HG02759 (cell line): Measurements from ENCODE around the gene NOTCH4.
A peak's percentile ranks its signal among the peaks of the same experiment; 100 is the strongest.

Experiments
- ATAC-seq: cut with Tn5 transposase; IDR thresholded peaks from one replicate; pipeline ENCODE4 v1.9.1; 2021; ENCODE audit warnings: mild to moderate bottlenecking, moderate library complexity; ENCODE audit not compliant: unreplicated experiment

Gene NOTCH4

GRCh38 chr6:32167761-32168262, 56.1 kb downstream of the NOTCH4 start:
- ATAC-seq = no peak

DNA sequence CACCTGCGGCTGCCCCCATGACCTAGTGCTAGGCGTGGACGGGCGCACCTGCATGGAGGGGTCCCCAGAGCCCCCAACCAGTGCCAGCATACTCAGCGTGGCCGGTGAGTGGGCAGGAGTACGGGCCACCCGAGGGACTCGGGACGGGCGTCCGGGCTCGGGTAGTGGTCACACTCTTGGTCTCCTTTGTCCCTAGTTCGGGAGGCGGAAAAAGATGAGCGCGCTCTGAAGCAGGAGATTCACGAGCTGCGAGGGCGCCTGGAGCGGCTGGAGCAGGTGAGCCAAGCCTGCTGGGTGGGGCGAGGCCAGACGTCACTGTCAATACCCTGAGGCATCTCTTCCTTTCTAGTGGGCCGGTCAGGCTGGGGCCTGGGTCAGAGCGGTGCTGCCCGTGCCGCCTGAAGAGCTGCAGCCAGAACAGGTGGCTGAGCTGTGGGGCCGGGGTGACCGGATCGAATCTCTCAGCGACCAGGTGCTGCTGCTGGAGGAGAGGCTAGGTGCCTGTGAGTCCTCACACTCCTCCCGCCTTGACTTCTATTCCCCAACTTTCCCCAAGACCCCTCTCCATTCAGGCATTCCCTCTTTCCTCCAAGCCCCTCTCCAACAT, 56.6 kb downstream of the NOTCH4 start:
- ATAC-seq = no peak

- ATAC-seq = no peak
Measured at GRCh38 chr6:32166411-32167061, 57.3 kb downstream of the NOTCH4 start.

DNA sequence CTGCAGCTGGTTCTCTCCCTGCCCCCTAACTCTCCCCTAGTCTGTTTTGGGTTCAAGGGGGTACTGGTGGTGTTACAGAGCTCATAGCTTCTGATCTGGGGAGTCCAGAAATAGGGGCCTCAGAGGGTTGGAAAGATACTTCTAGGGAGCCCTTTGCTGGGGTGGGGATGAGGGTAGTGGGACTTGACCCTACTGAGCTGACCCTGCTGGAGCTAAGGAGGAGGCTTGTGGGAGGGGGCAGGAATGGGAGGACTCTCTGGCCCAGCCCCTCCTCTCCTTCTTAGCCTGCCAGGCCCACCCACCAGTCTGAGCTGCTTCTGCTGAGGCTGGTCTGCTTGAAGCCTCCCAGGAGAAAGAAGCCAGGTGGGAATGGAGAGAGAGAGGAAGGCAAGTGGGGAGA, 59.6 kb downstream of the NOTCH4 start, which contains the start of gene EGFL8:
TSS of gene EGFL8 (plus strand) at position 301 of the 400 bp plus-strand sequence. CDS start 1,571 bp downstream, outside the sequence.
- no peak for ATAC-seq

- no peak for ATAC-seq
Measured at GRCh38 chr6:32163559-32164258, 60.2 kb downstream of the NOTCH4 start.

- no peak for ATAC-seq
Measured at GRCh38 chr6:32158052-32158451, 65.8 kb downstream of the NOTCH4 start.

GRCh38 chr6:32156891-32157290, 67.0 kb downstream of the NOTCH4 start:
- no peak for ATAC-seq

DNA sequence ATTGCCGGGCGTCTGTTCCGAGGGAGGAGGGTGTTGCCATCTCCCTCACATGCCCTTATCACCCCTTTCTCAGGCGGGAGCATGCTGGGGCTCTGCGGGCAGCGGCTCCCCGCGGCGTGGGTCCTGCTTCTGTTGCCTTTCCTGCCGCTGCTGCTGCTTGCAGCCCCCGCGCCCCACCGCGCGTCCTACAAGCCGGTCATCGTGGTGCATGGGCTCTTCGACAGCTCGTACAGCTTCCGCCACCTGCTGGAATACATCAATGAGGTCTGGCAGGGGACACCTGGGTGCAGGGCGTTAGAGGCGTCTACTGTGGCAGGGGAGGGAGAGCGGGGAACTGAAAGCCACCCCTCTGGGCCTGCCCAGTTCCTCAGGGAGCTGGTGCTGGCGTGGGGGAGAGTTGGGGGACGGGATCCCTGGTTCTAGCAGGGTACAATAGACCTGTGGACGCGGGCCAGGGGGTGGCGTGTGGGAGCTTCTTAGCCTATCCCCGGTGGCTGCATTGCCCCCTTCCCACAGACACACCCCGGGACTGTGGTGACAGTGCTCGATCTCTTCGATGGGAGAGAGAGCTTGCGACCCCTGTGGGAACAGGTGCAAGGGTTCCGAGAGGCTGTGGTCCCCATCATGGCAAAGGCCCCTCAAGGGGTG, 69.2 kb downstream of the NOTCH4 start:
- ATAC-seq = peak; percentile 64

DNA sequence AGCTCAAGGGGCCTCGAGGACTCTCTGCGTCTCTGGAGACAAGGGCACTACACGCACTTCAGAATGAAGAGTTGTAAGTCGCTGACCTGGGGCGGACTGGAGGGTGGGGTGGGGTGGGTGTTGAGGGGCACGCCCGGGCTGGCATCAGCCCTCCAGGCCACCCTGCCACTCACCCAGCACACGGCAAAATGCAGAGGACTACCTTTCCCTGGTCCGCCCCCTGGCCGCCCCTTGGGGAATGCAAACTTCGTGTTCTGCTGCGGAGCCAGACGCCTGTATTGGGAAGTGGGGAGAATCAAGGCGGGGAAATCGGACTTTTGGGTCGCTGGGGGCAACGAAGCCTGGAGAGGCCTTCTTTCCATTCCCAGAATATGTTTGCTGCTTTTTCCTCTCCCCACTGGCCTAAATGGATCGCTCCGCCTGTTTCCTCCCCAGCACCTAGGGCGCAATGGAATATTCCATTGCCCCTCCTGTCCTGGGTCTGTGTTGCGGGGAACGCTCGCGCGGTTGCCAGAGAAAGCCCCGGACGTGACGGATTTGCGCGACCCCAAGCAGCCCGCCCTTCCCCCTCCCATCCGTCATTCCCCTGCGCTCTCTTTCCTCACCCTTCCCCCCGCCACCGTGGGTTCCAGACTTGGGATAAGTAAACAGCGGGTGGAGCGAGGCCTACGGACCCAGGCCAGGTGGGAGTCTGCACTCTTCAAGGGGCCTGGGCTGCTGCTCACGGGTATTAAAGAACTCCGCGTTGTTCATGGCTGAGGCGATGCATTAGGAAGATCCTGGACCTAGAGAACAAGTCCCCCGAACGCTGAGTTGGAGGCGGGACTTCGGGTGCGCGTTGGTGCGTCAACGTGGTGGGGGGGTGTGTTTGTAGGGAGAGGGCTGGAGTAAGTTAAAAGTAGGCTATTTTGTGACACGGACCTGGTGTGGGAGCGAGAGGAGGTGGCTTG, 70.0 kb downstream of the NOTCH4 start, which contains the start of gene PPT2:
TSS of gene PPT2 (plus strand) at position 578 of the 950 bp plus-strand sequence. CDS start 454 bp downstream, outside the sequence.
- peak; percentile 40 for ATAC-seq

DNA sequence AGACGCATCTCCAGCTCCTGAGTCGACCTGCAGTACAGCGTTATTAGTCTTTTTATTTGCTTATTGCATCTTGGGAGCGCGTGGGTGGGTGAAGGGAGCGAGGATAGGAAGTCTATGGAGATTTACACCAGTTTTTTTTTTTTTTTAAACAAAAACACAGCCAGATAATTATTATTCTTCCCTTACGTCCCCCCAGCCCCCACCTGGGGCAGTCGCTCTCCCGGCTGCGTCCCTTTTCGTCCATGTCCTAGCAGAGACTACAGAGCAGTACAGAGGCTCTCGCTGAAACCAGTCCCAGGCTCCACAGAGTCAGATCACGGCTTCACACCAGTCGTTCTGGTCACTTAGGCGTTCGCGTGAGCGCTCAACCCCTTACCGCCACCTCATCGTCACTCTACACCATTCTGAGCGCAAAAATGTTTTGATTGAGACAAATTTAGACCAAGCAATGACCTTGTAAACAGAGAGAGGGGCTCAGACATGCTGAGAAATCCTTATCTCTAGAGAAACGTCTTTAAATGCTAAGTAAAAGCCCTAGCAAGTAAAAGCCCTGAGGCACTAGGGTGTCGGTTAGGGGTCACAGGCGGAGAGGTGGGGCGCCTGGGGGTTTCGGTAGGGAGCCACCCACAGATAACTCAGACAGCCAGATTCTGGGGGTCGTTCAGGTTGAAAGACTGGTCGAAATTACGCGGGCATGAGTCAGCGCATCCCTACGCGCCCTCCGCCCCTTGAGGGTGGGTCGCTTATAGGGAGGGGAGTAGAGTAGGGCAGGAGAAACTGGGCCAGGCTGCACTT, 70.9 kb downstream of the NOTCH4 start:
- ATAC-seq = no peak

GRCh38 chr6:32151863-32152768, 71.8 kb downstream of the NOTCH4 start, which contains the start of gene PRRT1:
Gene PRRT1, minus strand, starts transcription at chr6:32151939. Its CDS starts 112 bp downstream, at chr6:32151827.
- no peak for ATAC-seq

DNA sequence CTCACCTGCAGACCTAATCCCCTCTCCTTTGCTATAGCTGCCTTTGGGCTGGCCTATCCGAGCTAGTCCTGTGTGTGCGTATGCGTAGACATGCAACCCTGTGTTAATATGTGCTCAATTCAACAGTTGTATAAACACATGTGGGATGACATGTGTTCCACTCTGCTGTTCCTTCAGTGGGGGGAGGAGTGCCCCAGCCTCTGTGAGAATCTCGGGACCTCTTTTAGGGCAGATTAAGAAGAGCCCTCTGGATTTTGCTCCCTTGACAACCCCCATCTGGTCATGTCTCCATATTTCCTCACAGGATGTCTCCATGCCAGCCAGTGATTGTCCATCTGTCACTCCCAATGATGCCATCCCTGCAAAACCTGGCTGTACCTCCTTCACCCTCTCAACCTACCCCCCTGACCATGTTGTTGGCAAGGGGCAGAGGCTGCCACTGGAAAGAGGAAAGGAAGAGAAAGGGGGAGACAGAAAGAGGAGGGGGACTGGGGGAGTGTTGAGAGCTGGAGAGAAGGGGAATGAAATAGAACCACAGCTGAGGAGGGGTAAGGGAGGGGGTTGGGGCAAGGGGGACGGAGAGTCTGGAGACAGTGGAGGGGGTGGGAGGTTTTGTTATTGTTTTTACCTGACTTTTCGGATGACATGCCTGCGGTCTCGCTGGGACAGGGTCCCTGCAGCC, 72.5 kb downstream of the NOTCH4 start:
- no peak for ATAC-seq

DNA sequence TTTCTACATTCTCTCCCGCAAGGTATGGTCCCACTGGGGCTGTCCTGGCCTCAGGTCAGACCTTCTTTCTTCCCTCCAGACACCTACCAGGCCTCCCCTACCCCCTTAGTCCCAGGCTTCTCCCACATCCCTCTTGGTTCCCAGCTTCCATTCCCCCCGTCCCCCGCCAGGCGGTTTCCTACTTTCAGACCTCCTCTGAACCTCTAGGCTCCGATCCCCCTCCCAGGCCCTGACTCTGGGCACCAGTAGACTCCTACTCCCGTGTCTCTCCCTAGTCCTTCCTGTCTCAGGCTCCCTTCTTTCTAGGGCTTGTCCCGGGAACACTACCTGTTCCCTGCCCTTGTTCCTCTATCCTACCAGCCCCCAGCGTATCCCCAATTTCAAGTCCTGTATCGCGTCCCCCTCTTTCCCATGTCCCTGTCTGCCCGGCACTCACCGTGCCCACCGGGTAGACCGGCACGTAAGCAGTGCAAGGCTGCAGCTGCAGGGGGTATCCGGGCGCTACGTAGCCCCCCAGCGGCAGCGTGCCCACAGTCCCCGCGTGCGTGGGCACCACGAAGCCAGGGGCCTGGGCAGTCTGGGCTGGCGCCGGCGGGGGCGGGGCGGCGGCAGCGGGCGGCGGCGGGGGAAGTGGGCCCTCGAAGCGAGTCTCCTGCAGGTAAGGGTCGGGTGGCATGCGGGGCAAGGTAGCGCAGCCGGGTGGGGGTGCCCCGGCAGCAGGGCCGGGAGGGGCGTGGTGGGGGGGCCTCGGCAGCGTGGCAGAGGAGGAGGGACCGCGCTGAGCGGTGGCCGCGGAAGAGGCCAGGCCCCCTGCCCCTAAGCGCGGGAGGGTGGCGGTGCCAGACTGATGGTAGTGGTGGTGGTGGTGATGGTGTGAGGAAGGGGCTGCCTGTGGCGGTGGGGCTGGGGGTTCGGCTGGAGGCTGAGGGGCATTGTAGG, 73.7 kb downstream of the NOTCH4 start:
- ATAC-seq = no peak

DNA sequence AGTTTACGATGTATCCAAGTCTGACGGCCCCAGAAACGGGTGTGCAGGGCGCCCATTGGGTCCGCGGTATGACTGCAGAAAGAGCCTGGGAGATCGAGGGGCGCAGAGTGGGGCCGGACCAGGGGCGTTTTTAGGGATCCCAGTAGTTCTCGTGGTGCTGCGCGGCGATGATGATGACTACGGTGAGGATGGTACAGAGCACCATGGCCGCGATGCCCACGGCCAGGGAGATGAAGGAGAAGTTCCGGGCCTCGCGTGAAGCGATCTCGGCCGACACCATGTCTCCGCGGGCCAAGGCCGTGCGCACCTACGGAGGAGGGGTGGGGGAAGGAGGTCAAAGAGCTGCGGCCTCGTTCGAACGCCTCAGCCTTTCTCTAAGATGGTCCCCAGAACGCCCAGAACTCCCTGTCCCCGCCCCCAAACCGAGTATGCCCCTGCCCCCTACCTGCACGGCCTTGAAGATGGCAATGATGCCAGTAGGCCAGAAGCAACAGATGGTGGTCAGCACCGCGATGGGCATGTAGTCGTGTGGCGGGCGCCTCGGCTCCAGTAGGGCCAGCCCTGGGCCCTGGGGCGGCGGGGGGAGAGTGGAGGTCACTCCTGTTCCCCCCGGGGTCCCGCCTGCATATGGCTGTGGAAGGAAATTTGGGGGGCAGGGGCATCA, 74.6 kb downstream of the NOTCH4 start:
- no peak for ATAC-seq

GRCh38 chr6:32148289-32149091, 75.4 kb downstream of the NOTCH4 start:
- no peak for ATAC-seq
